Measurements from ENCODE around the gene AQP12A.
"Not testable (repeated sequence)": the region's sequence is repeated elsewhere in the genome, so short reads cannot be mapped to it uniquely, and the experiment has no call there.

Gene AQP12A

GRCh38 chr2:240663546-240664190 is 28.0 kb upstream of the AQP12A start:
- no peak for DNase-seq

DNA sequence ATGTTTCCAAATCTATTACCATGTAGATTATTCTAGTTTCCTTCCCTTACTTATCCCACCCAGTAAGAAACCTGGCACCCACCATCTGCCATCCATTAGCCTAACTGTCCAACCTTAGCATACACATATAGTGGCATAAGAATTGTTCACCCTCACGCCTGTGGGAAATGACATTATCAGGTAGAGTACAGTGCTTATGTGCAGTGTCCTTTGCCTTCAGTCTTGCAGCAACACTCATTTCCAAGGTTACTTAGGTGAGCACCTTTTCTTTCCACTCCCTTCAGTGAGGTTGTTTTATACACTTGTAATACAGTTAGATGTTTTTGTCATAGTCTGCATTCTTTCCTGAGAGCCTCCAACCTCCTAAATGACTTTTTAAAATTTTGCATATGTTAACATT is 27.0 kb upstream of the AQP12A start:
- no peak for DNase-seq

DNA sequence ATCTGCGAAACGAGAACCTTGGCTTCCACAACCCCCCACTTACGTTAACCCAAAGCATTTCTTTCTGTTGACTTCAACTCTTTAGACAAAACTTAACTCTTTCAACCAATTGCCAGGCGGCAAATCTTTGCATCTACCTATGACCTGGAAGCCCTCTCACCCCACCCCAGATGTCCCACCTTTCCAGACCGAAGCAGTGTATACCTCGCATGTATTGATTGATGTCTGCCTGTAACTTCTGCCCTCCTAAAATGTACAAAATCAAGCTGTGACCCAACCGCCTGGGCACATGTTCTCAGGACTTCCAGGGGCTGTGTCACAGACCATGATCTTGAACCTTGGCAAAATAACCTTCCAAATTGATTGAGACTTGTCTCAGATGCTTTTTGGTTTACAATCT is 21.3 kb upstream of the AQP12A start:
- no peak for DNase-seq

GRCh38 chr2:240670950-240671349 is 20.7 kb upstream of the AQP12A start:
- DNase-seq: no peak

DNA sequence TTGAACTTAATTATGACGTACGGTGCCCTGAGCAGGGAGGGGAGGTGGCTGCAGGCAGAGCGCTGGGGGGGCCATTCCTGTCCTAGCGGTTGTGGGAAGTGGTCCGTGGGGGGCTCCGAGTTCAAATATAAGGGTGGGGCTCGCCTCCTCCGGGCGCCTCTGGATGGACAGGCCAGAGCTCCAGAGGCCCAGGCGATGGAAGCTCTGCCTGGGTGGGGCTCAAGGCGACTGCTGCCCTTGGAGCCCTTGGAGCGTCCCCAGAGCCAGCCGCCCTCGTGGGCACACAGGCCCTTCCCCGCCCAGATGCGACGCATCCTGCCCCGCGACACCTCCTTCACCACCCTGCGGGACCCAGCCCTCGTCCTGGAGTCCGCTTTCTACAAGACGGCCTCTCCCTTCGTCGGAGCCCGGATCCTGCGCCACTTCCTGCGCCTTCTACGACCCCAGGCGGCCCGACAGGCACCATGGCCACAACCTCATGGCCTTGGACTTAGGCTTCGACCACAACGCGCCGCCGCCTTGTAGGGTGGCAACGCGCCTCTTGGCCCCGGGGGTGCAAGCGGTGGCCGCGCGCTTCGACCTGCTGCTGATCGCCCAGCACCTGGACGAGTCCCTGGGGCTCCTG is 19.5 kb upstream of the AQP12A start:
- no peak for DNase-seq

GRCh38 chr2:240672701-240673190 is 18.9 kb upstream of the AQP12A start:
- DNase-seq: no peak

GRCh38 chr2:240674461-240675184 is 17.0 kb upstream of the AQP12A start:
- DNase-seq: not testable (repeated sequence)

DNA sequence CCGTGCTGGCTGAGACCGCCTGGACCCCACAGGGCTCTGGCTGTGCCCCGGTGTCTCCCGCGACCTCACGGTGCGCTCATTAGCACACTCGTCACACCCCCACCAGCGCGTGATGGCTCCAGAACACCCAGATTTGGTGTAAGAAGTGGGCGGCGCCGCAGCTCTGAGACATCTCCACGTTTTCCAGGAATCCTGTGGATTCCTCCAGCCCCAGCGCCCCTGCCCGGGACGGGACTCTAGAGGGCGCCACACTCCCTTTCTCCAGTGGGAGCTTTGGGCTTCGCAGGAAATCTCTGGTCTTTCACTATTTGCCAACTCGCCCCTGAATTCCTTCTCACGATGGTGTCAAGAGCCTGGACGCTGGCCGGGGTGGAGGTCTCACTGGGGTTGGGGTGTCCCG is 16.3 kb upstream of the AQP12A start:
- DNase-seq: not testable (repeated sequence)

GRCh38 chr2:240678043-240678442 is 13.6 kb upstream of the AQP12A start:
- not testable (repeated sequence) for DNase-seq

DNA sequence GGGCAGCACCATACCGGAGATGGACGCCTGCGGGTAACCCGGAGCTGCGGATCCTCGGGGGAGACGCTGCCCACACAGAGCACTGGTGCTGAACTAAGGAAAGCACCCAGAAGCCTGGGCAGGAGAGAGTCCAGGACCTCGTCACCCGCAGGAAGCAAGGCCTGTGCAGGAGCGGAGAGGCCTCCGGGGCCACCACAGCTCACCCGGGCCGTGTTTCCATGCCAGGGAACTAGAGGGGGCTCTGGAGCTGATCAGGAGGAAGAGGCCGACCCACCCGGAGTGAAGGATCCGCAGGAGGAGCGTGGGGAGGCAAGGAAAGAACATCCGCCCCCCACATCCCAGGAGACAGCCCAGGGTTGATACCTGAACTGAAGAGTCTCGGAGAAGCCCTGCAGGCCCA is 12.8 kb upstream of the AQP12A start:
- DNase-seq: not testable (repeated sequence)

DNA sequence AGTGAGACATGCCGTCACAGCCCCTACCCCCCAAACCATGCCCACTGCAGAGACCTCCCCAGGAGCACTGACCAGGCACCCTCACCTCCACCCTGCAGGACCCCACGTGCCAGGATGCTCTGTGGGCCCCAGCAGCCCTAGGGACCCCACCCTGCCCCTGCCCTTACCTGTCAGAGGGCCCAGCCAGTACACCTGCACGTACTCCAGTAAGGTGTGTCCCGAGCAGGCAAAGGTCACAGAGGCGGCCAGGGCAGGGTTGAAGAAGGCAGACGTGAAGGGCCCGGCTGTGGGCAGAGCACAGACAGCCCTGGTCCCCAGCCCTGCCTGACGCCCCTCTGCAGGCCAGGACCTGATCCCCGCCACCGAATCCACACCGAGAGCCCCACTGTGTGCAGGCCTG is 11.5 kb upstream of the AQP12A start:
- DNase-seq: not testable (repeated sequence)

- not testable (repeated sequence) for DNase-seq
Measured at GRCh38 chr2:240682431-240683224, 9.0 kb upstream of the AQP12A start, which contains the start of gene AQP12B. Gene AQP12B (minus strand): TSS chr2:240682885. CDS start chr2:240682837, 48 bp downstream.

DNA sequence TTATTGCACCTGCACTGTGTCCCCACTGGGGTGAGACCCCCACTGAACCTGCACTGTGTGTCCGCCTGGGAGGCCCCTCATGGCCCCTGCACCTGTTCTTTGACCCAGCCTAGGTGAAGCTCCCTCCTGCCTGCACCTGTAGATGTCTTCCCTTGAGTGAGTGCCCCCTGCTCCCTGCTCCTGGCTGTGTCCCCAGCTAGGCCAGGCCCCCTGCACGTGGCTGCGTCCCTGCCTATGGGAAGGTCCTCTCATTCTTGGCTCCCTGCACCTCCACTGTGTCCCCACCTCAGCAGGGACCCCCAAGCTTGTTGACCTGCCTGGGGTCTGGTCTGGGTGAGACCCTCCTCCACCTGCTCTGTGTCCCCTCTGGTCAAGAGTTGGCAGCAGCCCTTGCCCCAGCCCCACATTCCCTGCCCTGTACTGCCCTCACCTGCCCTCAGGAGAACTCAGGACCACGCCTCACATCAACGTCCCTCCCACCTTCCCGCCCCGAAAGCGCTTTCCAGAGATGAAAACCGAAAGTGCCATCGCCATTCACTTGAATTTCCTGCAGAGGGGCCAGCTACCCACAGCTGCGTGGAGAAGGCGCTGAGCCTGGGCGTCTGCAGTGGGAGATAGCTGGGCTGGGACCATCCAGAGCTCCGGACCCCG is 8.2 kb upstream of the AQP12A start:
- DNase-seq: not testable (repeated sequence)

GRCh38 chr2:240683980-240684728 is 7.5 kb upstream of the AQP12A start:
- DNase-seq: not testable (repeated sequence)

DNA sequence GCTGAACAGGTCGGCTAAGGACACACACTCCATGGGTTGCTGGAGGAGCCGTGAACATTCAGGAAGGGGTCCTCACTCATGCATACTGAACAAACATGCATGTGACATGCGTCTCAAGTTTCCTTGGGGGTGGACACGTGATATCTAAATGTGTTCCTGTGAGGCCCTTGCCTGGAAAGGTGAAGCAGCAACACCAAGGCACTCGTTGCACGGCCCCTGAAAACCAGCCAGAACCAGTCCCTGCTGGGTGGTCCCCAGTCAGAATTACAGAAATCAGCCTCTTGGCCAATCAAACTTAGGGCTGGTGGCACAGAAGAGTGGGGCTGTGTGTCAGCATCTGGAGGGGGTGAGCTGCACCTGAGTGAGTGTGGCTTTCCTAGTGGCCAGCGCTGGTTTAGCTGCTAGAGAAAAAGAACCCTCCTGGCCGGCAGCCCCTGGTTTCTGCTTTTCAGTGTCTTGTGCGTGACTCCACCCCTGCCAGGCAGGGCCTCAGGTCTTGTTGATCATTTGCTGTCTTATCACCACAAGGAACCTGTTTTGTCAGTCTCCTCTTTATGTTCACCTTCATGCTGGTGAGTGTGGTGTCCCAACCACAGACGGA is 5.8 kb upstream of the AQP12A start:
- DNase-seq: no peak

- no peak for DNase-seq
Measured at GRCh38 chr2:240686460-240686859, 5.2 kb upstream of the AQP12A start.

GRCh38 chr2:240687045-240687740 is 4.5 kb upstream of the AQP12A start:
- no peak for DNase-seq

- no peak for DNase-seq
Measured at GRCh38 chr2:240687741-240688552, 3.7 kb upstream of the AQP12A start.

DNA sequence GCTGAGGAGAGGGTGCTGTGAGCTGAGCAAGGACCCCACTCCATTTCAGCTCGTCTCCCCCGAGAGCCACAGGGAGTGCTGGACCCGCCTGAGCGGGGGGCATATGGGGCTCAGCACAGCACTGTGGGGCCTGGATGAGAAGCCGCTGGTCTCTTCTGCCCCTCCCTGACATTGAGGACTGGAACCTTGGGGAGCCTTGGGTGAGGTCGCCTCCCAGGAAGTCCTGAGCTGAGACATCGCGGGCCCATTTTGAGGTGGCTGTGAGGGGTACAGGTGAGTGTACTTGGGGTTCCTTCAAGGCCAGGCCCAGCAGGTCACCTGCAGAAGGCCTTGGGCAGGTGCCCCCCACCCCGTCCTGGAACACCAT is 3.1 kb upstream of the AQP12A start:
- DNase-seq: no peak

- no peak for DNase-seq
Measured at GRCh38 chr2:240689975-240690374, 1.7 kb upstream of the AQP12A start.

Data from GF-D8 (cell line).